ENCODE results near the gene PPP6R2.
"Not testable (repeated sequence)": the region's sequence is repeated elsewhere in the genome, so short reads cannot be mapped to it uniquely, and the experiment has no call there.

The PPP6R2 gene

GRCh38 chr22:50346470-50346869 is 3.3 kb downstream of the PPP6R2 start:
- DNase-seq, result no peak

GRCh38 chr22:50347157-50347556 is 4.0 kb downstream of the PPP6R2 start:
- no peak for DNase-seq

- no peak for DNase-seq
Observed at GRCh38 chr22:50348058-50348457, 4.9 kb downstream of the PPP6R2 start.

- DNase-seq, result no peak
Observed at GRCh38 chr22:50356186-50356585, 13.1 kb downstream of the PPP6R2 start.

GRCh38 chr22:50357222-50357621 is 14.1 kb downstream of the PPP6R2 start:
- DNase-seq, result no peak

GRCh38 chr22:50357756-50358155 is 14.6 kb downstream of the PPP6R2 start:
- no peak for DNase-seq

GRCh38 chr22:50360578-50360977 is 17.5 kb downstream of the PPP6R2 start:
- no peak for DNase-seq

- no peak for DNase-seq
Observed at GRCh38 chr22:50361222-50361621, 18.1 kb downstream of the PPP6R2 start.

GRCh38 chr22:50361688-50362087 is 18.6 kb downstream of the PPP6R2 start:
- DNase-seq, result no peak

- DNase-seq, result no peak
Observed at GRCh38 chr22:50363166-50363802, 20.2 kb downstream of the PPP6R2 start.

- DNase-seq, result not testable (repeated sequence)
Observed at GRCh38 chr22:50363803-50364194, 20.7 kb downstream of the PPP6R2 start.

GRCh38 chr22:50367778-50368500 is 24.8 kb downstream of the PPP6R2 start:
- no peak for DNase-seq

GRCh38 chr22:50371101-50371648 is 28.0 kb downstream of the PPP6R2 start:
- DNase-seq, result no peak

GRCh38 chr22:50376085-50376651 is 33.0 kb downstream of the PPP6R2 start:
- DNase-seq, result no peak

GRCh38 chr22:50381021-50381555 is 38.0 kb downstream of the PPP6R2 start:
- DNase-seq, result not testable (repeated sequence)

- no peak for DNase-seq
Observed at GRCh38 chr22:50396751-50397370, 53.7 kb downstream of the PPP6R2 start.

GRCh38 chr22:50397371-50398060 is 54.4 kb downstream of the PPP6R2 start:
- DNase-seq, result not testable (repeated sequence)

- DNase-seq, result no peak
Observed at GRCh38 chr22:50398831-50399648, 55.9 kb downstream of the PPP6R2 start.

GRCh38 chr22:50399751-50400331 is 56.7 kb downstream of the PPP6R2 start:
- no peak for DNase-seq

GRCh38 chr22:50400406-50400805 is 57.3 kb downstream of the PPP6R2 start:
- no peak for DNase-seq

- DNase-seq, result no peak
Observed at GRCh38 chr22:50400931-50401330, 57.8 kb downstream of the PPP6R2 start.

Measured in NCI-H2081 treated with DMSO at 0.1 percent for 48 hours (cell line).